Measurements from ENCODE around the gene RAD18. TPM values are rescaled to one million over a fixed set of nuclear protein-coding genes. Genes with fewer than 3 reads are reported as not detected.

Gene RAD18
- total RNA-seq, 1 experiment from 2014 or later = 25.8 TPM

DNA sequence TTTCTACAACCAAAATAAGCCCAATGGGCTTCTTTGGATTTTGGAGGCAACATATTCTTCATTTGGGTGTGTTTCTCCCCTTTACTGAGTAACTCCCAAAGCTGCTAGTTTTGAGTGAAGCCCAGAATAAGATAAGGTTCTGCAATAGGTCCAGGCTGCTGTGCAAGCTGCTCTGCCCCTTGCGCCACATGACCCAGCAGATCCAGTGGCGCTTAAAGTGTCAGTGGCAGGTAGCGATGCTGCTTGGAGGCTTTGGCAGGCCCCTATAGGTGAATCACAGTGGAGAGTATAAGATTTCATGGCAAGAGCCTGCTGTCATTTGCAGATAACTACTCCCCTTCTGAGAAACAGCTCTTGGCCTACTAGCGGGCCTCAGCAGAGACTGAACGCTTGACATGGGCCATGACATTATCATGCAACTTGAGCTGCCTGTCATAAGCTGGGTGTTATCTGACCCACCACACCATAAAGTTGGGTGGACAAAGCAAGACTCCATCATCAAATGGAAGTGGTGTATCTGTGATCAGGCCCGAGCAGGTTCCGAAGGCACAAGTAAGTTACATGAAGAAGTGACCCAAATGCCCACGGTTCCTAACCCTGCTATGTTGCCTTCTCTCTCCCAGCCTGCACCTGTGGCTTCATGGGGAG, 105.4 kb downstream of the RAD18 start:
- no TSS peak for BruUV-seq (replicated peaks)
- intact Hi-C loops (cut with micrococcal nuclease; ENCODE audit: unreplicated experiment) = no loop called here
- no peak for TF ChIP-seq CTCF (IDR thresholded peaks at IDR 0.05; ENCODE audit: unreplicated experiment)
- H3K27ac Mint-ChIP-seq (ENCODE audit: unreplicated experiment) = no peak overlapping the region
- no peak overlapping the region for H3K4me3 Mint-ChIP-seq (ENCODE audit: low read depth, unreplicated experiment)
- no peaks in the 10 kb centered on the region for H3K4me1 Mint-ChIP-seq (ENCODE audit: low read depth, unreplicated experiment)
- no peak for DNase-seq
- CTCF ChIA-PET = no interaction called here
- no peaks in the 10 kb centered on the region for H3K36me3 Mint-ChIP-seq (ENCODE audit: insufficient read depth, unreplicated experiment)
- H3K9me3 Mint-ChIP-seq (ENCODE audit: low read depth, unreplicated experiment) = no peaks in the 10 kb centered on the region
- H3K27me3 Mint-ChIP-seq (ENCODE audit: unreplicated experiment) = no peaks in the 10 kb centered on the region

- Mint-ChIP-seq H3K27ac (ENCODE audit: unreplicated experiment) (no peak overlapping the region), H3K27me3 (ENCODE audit: unreplicated experiment) (no peaks in the 10 kb centered on the region), H3K36me3 (ENCODE audit: insufficient read depth, unreplicated experiment) (no peaks in the 10 kb centered on the region), H3K4me1 (ENCODE audit: low read depth, unreplicated experiment) (no peaks in the 10 kb centered on the region), H3K9me3 (ENCODE audit: low read depth, unreplicated experiment) (no peaks in the 10 kb centered on the region), H3K4me3 (ENCODE audit: low read depth, unreplicated experiment) (no peak overlapping the region)
- TF ChIP-seq CTCF (IDR thresholded peaks at IDR 0.05; ENCODE audit: unreplicated experiment) = no peak
- intact Hi-C loops (cut with micrococcal nuclease; ENCODE audit: unreplicated experiment) = no loop called here
- no TSS peak for BruUV-seq (replicated peaks)
- no peak for DNase-seq
- CTCF ChIA-PET = no interaction called here
Observed at GRCh38 chr3:8856721-8857120, 106.6 kb downstream of the RAD18 start.

DNA sequence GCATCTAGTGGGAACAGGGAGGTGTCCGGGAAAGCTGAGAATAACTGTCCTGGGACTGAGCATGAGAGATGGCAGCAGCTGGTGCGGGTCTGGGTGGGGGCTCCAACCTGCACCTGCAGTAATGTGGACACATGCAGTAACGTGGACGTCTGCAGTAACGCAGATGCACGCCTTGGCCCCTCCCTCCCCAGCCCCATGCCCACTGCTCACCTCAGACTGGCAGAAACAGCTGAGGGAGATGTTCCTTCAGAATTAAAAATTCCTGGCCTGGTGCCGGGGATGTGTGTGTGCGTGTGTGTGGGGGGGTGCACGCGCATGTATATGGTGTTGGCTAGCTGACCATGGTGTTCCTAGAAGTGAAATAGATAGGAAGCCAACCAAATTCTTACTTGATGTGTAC, 107.2 kb downstream of the RAD18 start:
- no peak overlapping the region for H3K27ac Mint-ChIP-seq (ENCODE audit: unreplicated experiment)
- BruUV-seq (replicated peaks) = no TSS peak

DNA sequence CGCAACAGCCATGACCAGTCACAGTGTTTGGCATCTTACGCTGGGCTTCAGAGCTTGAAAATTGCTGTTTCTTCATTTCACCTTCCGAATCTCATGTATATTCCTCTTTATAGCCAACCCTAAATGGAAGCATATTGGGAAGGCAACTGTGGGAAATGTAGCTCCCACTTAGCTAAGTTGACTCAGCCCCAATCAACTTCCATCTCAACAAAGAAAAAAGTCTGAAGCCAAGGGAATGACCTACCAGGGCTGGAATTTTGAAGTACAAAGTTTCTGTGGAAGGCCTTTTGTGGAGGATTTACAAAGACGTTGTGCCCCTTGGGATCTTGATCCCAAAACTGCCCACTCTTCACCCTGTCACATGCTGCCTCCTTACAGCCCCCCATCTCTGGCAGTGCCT, 108.6 kb downstream of the RAD18 start:
- H3K36me3 Mint-ChIP-seq (ENCODE audit: insufficient read depth, unreplicated experiment) = no peaks in the 10 kb centered on the region
- H3K4me3 Mint-ChIP-seq (ENCODE audit: low read depth, unreplicated experiment) = no peak overlapping the region
- CTCF ChIA-PET = no interaction called here
- TF ChIP-seq CTCF (IDR thresholded peaks at IDR 0.05; ENCODE audit: unreplicated experiment) = no peak
- H3K4me1 Mint-ChIP-seq (ENCODE audit: low read depth, unreplicated experiment) = no peaks in the 10 kb centered on the region
- H3K9me3 Mint-ChIP-seq (ENCODE audit: low read depth, unreplicated experiment) = no peaks in the 10 kb centered on the region
- DNase-seq = no peak
- no peak overlapping the region for H3K27ac Mint-ChIP-seq (ENCODE audit: unreplicated experiment)
- no peaks in the 10 kb centered on the region for H3K27me3 Mint-ChIP-seq (ENCODE audit: unreplicated experiment)
- intact Hi-C loops (cut with micrococcal nuclease; ENCODE audit: unreplicated experiment) = no loop called here
- BruUV-seq (replicated peaks) = no TSS peak

More for the DNA sequence above, 107.2 kb downstream of the RAD18 start:
- Mint-ChIP-seq H3K4me3 (ENCODE audit: low read depth, unreplicated experiment) (no peak overlapping the region), H3K27me3 (ENCODE audit: unreplicated experiment) (no peaks in the 10 kb centered on the region), H3K9me3 (ENCODE audit: low read depth, unreplicated experiment) (no peaks in the 10 kb centered on the region), H3K36me3 (ENCODE audit: insufficient read depth, unreplicated experiment) (no peaks in the 10 kb centered on the region), H3K4me1 (ENCODE audit: low read depth, unreplicated experiment) (no peaks in the 10 kb centered on the region)
- DNase-seq = no peak
- CTCF ChIA-PET = no interaction called here
- intact Hi-C loops (cut with micrococcal nuclease; ENCODE audit: unreplicated experiment) = no loop called here
- TF ChIP-seq CTCF (IDR thresholded peaks at IDR 0.05; ENCODE audit: unreplicated experiment) = no peak
